GM18861 (cell line): ENCODE data around the gene LRIT2.

Experiments
- ATAC-seq: cut with Tn5 transposase; IDR thresholded peaks from one replicate; pipeline ENCODE4 v1.9.1; 2021; ENCODE audit not compliant: unreplicated experiment

Gene LRIT2, protein sequence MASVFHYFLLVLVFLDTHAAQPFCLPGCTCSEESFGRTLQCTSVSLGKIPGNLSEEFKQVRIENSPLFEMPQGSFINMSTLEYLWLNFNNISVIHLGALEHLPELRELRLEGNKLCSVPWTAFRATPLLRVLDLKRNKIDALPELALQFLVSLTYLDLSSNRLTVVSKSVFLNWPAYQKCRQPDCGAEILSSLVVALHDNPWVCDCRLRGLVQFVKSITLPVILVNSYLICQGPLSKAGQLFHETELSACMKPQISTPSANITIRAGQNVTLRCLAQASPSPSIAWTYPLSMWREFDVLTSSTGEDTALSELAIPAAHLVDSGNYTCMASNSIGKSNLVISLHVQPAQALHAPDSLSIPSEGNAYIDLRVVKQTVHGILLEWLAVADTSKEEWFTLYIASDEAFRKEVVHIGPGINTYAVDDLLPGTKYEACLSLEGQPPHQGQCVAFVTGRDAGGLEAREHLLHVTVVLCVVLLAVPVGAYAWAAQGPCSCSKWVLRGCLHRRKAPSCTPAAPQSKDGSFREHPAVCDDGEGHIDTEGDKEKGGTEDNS

DNA sequence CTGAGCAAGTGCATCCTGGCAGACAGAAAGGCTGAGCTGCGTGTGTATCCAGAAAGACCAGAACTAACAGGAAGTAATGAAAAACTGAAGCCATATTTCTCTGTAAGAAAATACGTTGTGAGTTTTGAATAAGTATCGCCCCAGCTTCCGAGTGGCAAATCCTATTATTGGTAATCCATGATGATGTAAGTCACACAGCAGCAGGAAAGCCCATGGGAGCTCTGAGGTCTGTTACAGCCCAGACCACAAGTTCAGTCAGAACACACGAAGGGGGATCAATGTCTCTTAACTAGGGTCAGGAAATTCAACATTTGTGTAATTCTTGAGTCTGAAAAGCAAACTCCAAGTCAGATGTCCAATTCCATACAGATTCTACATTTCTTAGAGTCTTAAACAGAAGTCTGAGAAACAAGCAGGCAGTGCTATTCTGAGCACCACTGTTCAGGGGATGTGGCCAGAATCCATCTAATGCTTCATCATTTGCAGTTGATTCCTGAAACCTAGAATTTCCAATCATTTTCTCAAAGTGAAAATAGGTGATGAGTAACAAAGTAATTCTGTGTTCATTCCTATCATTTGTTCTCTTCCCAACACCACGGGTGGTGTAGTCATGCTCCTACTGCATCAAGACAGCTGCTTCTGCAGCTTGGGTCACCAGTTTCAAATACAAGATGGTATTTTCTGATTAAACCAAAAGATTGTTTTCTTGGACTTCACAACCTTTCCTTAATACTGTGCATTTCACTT, at the start of gene LRIT2:
LRIT2 (minus strand) TSS at position 118 of the 747 bp plus-strand sequence; CDS start at position 94, 24 bp downstream.
- ATAC-seq = no peak

GRCh38 chr10:84270708-84271107, 45.4 kb upstream of the LRIT2 start:
- no peak for ATAC-seq

DNA sequence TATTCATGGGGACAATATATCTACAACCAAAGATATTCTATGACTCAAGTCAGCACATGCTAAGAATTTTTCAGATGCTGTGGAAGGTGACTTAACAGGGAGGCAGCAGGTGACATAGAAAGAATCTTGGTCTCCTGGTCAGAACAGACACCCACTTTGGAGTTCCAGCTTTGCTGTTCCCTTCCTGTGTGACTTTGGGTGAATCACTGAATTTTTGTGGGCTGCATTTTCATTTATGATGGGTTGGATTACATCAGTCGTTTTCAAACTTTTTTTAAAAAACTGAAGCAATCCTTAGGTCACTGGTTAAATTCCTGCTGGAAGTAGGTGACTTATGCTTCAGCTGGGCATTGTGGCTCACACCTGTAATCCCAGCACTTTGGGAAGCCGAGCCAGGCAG, 44.4 kb upstream of the LRIT2 start:
- ATAC-seq = no peak

- no peak for ATAC-seq
These were observed 43.8 kb upstream of the LRIT2 start for GRCh38 chr10:84269162-84269561.

DNA sequence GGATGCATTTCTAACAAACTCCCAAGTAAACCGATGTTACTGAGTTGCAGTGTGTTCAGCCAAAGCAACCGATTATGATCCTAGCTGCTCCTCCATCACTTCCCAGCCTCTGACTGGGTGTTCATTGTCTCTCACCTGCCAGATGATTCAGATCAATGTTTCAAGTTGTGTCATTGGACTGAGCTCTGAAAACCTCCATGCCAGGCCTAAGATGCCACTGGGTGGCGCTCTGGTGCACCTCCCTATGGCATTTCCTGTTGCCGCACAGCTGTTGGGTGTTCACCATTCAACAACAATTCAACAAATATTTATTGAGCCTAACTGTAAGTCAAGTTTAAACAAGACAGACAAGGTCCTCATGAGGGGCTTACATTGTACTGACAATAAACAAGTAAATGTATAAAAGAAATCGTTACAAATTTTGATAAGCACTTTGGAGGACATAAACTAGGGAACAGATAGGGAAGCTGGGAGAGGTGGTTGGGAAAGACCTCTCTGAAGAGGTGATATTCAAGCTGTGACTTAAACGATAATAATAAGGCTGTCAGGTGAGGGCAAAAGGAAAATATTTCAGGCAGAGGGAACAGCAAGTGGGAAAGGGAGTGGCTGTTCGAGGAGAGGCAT, 42.3 kb upstream of the LRIT2 start:
- peak; percentile 65 for ATAC-seq

DNA sequence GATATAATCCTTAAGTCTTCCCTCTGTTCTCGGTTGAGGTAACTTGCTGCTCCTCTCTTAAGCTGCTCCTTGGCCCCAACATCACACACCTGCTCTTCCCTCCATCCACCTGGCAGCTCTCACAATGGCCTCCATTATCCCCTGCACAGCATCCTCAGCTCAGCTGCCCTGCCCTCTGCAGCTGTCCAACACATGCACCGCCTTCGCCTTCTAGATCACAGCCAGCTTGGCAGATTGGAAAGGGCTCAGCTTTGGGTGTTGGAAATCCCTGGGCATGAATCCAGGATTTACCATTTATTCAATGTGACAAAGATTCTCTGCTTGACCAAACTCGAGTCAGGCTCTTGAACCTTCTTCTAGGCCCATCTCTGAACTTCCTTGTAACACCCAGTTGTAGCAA, 40.1 kb upstream of the LRIT2 start:
- ATAC-seq = no peak

GRCh38 chr10:84264611-84265141, 39.3 kb upstream of the LRIT2 start:
- ATAC-seq = peak; percentile 91

DNA sequence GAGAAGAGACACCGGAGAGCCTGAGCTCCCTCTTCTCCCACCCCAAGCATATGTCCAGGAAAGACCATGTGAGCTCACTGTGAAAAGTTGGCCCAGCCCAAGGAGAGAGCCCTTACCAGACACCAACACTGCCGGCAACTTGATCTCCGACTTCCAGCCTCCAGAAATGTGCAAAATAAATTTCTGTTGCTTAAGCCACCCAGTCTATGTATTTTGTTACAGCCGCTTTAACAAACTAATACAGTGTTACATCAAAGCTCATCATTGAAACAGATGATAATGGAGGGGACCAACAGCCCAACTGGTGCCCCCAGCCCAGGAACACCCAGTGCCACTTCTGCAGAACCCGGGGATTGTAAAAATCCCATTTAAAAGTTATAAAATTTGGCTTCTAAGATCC, 38.4 kb upstream of the LRIT2 start:
- ATAC-seq = no peak

DNA sequence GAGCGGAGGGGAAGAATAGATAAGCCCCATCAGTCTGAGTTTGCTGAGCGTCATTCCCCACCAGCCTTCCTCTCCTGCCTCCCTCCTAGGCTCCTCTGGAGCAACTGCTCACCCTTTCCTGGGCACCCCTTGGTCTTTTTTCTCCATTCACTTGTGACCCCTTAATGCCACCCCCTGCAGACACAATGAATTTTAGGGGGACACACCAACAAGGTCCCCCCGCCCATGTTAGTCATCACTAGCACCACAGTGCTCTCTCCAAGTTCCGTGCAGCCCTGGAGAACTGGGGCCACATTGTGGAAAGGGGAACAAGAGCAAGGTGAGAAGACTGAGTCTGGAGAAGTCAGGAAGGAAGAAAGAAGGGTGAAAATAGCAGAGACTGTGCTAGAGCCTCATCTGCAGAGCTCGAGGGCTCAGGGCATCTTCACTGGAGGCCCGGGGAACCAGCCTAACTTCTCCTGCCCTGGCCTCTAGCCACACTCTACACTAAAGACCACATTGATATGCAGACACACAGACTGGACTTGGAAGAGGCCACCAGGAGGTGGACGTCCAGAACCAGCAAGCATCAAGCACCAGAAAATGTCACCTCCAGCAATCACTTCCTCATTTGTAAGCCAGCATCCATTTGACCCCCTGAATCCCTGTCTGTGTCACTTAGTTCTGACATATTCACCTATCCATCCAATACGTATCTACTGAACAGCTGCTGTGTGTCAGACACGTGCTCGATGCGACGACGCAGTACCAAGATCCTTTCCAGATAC, 37.0 kb upstream of the LRIT2 start:
- ATAC-seq = no peak

GRCh38 chr10:84261236-84261915, 36.0 kb upstream of the LRIT2 start:
- ATAC-seq = no peak

GRCh38 chr10:84258034-84258695, 32.8 kb upstream of the LRIT2 start:
- no peak for ATAC-seq

GRCh38 chr10:84257343-84258020, 32.1 kb upstream of the LRIT2 start:
- no peak for ATAC-seq

- ATAC-seq = no peak
These were observed 31.4 kb upstream of the LRIT2 start for GRCh38 chr10:84256510-84257342.

- ATAC-seq = no peak
These were observed 29.5 kb upstream of the LRIT2 start for GRCh38 chr10:84254552-84255478.

DNA sequence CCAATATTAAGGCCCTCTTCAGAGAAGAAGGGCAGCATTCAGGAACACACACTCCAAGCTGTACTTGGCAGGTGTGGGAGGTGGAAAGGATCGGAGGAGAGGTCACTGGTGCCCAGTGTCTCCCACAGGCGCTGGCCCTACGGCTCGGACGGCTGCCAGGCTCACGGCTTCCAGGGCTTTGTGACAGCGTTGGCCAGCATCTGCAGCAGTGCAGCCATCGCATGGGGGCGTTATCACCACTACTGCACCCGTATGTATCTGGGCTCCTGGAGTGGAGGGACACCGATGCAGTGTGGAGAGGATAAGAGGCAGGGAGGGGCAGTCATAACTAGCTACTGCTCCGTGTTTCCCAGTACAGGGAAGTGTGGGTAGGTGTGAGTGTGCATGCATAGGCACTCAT, 23.4 kb upstream of the LRIT2 start:
- ATAC-seq = no peak

- ATAC-seq = no peak
These were observed 22.2 kb upstream of the LRIT2 start for GRCh38 chr10:84247496-84247895.
